ENCODE measurements around the gene SPNS2. TPM values are rescaled to one million over a fixed set of nuclear protein-coding genes. Genes with fewer than 3 reads are reported as not detected.

The SPNS2 gene
- total RNA-seq, 1 donor from 2014 or later: 12.2 TPM

DNA sequence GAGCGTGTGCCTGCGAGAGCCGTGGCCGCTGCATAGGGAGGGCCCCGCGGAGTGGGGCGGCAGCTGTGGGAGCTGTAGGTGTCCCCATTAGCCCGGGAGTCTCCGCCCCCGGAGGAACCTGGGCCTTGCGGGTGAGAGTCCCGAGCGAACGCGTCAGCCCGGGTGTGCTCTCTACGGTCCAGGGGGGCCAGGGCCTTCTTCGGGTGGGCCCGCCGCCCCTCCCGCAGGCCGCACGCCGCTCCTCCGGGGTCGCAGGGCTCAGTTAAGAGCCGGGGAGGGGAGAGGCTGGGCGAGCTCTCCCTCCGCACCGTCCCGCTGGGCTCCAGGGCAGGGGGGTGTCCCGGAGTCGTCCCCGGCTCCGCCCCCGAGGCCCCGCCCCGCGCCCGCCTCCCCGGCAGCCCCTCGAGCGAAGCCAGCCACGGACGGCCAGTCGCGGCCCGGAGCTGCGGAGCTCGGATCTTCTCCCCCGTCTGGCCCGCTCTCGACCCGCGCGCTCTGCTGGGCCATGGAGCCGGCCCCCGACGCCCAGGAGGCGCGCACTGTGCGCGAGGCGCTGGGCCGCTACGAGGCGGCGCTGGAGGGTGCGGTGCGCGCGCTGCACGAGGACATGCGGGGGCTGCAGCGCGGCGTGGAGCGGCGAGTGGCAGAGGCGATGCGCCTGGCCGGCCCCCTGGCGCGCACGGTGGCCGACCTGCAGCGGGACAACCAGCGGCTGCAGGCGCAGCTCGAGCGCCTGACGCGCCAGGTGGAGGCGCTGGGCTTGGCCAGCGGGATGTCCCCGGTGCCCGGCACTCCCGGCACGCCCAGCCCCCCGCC is 85.6 kb downstream of the SPNS2 start, which contains the start of gene SMTNL2:
Gene SMTNL2, plus strand, starts transcription at position 429 of the 816 bp plus-strand sequence. Its CDS starts 77 bp downstream, at position 506.
- no peaks in the 10 kb centered on the region for H3K27me3 Mint-ChIP-seq (ENCODE audit: low read depth)
- H3K4me1 Mint-ChIP-seq: peaks cover 84% of the 10 kb centered on the region
- peak; percentile 71 to 79 for DNase-seq (ENCODE audit: low spot score in 2 of 2, unreplicated experiment in 2 of 2)
- H3K9me3 Mint-ChIP-seq: no peaks in the 10 kb centered on the region
- TF ChIP-seq CTCF (IDR thresholded peaks at IDR 0.05; ENCODE audit: unreplicated experiment): peak; percentile 7
- H3K36me3 Mint-ChIP-seq: no peaks in the 10 kb centered on the region
- H3K4me3 Mint-ChIP-seq: peak within 1 kb of the TSS; percentile 90
- peak within 1 kb of the TSS; percentile 98 for H3K27ac Mint-ChIP-seq

GRCh38 chr17:4584917-4585637 is 86.4 kb downstream of the SPNS2 start:
- Mint-ChIP-seq H3K4me3 (peak overlapping the region; percentile 89), H3K27ac (peak overlapping the region; percentile 83), H3K9me3 (no peaks in the 10 kb centered on the region), H3K27me3 (ENCODE audit: low read depth) (no peaks in the 10 kb centered on the region), H3K4me1 (peaks cover 83% of the 10 kb centered on the region), H3K36me3 (no peaks in the 10 kb centered on the region)
- TF ChIP-seq CTCF (IDR thresholded peaks at IDR 0.05; ENCODE audit: unreplicated experiment): no peak
- no peak for DNase-seq (ENCODE audit: low spot score in 2 of 2, unreplicated experiment in 2 of 2)

- TF ChIP-seq CTCF (IDR thresholded peaks at IDR 0.05; ENCODE audit: unreplicated experiment): no peak
- Mint-ChIP-seq H3K27ac (peak overlapping the region; percentile 94), H3K9me3 (no peaks in the 10 kb centered on the region), H3K27me3 (ENCODE audit: low read depth) (no peaks in the 10 kb centered on the region), H3K4me1 (peaks cover 86% of the 10 kb centered on the region), H3K4me3 (peak overlapping the region; percentile 89), H3K36me3 (no peaks in the 10 kb centered on the region)
- DNase-seq (ENCODE audit: low spot score in 2 of 2, unreplicated experiment in 2 of 2): no peak
Measured at GRCh38 chr17:4585638-4585994, 86.9 kb downstream of the SPNS2 start.

DNA sequence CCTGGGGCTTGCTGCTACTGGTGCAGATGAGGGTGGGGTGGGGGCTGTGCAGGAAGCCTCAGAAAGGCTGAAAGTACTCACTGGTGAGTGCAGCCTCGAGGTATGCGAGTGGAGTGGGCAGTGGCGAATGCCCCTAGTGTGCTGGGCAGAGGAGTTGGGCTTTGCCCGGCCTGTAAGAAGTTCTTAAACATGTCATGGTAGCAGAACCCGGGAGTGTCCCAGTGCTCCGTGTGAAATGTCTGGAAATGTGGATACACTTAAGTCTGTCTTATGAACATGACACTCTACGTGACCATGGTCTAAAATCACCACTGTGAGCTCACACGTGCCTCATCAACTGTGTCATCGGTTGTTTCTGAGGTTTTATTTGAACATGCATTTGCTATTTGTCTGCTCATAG is 87.4 kb downstream of the SPNS2 start:
- H3K36me3 Mint-ChIP-seq: no peaks in the 10 kb centered on the region
- H3K27ac Mint-ChIP-seq: peak overlapping the region; percentile 94
- no peaks in the 10 kb centered on the region for H3K27me3 Mint-ChIP-seq (ENCODE audit: low read depth)
- no peak for TF ChIP-seq CTCF (IDR thresholded peaks at IDR 0.05; ENCODE audit: unreplicated experiment)
- H3K4me3 Mint-ChIP-seq: peak overlapping the region; percentile 89
- no peaks in the 10 kb centered on the region for H3K9me3 Mint-ChIP-seq
- H3K4me1 Mint-ChIP-seq: peaks cover 88% of the 10 kb centered on the region
- no peak for DNase-seq (ENCODE audit: low spot score in 2 of 2, unreplicated experiment in 2 of 2)

DNA sequence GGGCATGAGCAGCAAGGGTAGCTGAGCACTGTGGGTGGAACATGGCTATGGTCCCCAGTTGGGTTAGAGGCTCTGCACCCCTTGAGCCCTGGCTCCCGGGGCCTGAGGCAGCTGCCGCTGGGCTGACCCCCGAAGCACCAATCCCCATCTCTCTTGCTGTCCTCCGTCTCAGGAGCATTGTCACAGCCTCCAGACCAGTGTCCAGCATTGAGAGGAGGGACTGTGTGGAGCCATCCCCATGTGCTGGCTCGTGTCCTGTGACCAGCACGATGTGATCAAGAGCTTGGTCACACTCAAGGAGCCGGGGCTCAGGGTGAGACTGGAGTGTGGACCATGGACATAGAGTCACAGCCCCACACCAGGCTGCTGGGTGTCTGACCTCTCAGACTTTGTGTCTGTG is 88.5 kb downstream of the SPNS2 start:
- no peak for TF ChIP-seq CTCF (IDR thresholded peaks at IDR 0.05; ENCODE audit: unreplicated experiment)
- H3K27ac Mint-ChIP-seq: peak overlapping the region; percentile 94
- H3K27me3 Mint-ChIP-seq (ENCODE audit: low read depth): no peaks in the 10 kb centered on the region
- peak overlapping the region; percentile 89 for H3K4me3 Mint-ChIP-seq
- no peaks in the 10 kb centered on the region for H3K9me3 Mint-ChIP-seq
- H3K36me3 Mint-ChIP-seq: no peaks in the 10 kb centered on the region
- no peak for DNase-seq (ENCODE audit: low spot score in 2 of 2, unreplicated experiment in 2 of 2)
- peaks cover 86% of the 10 kb centered on the region for H3K4me1 Mint-ChIP-seq
